ENCODE data around the gene TPCN1.

DNA sequence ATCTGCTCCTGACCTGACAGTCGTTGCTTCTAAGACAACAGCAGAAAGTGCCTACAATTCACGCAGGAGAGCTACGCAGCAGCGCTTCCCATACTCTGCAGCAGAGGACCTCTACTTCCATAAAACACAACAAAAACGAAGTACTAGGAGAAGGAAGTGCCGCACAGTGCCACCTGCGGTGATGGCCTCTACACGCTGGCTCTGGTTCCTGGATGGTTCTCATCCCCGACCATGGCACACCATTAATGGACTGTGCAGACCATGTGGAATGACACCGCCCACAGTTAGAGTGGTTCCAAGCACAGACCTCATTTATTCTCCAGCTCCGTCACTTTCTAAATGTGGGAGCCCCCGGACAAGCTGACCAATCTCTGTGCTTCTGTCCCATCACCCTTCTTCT is 28.3 kb downstream of the TPCN1 start:
- no peak for TF ChIP-seq POLR2A (IDR thresholded peaks at IDR 0.05)
- TF ChIP-seq, protein P1, sequence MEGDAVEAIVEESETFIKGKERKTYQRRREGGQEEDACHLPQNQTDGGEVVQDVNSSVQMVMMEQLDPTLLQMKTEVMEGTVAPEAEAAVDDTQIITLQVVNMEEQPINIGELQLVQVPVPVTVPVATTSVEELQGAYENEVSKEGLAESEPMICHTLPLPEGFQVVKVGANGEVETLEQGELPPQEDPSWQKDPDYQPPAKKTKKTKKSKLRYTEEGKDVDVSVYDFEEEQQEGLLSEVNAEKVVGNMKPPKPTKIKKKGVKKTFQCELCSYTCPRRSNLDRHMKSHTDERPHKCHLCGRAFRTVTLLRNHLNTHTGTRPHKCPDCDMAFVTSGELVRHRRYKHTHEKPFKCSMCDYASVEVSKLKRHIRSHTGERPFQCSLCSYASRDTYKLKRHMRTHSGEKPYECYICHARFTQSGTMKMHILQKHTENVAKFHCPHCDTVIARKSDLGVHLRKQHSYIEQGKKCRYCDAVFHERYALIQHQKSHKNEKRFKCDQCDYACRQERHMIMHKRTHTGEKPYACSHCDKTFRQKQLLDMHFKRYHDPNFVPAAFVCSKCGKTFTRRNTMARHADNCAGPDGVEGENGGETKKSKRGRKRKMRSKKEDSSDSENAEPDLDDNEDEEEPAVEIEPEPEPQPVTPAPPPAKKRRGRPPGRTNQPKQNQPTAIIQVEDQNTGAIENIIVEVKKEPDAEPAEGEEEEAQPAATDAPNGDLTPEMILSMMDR (IDR thresholded peaks at IDR 0.05), result no peak
